ENCODE measurements around the gene MAN1B1. TPM values are rescaled to one million over a fixed set of nuclear protein-coding genes. Genes with fewer than 3 reads are reported as not detected.
"Not testable (repeated sequence)": the region's sequence is repeated elsewhere in the genome, so short reads cannot be mapped to it uniquely, and the experiment has no call there.

Gene MAN1B1
- polyA plus RNA-seq, 3 donors = 43.6 to 48.3 (median 47.0) TPM

DNA sequence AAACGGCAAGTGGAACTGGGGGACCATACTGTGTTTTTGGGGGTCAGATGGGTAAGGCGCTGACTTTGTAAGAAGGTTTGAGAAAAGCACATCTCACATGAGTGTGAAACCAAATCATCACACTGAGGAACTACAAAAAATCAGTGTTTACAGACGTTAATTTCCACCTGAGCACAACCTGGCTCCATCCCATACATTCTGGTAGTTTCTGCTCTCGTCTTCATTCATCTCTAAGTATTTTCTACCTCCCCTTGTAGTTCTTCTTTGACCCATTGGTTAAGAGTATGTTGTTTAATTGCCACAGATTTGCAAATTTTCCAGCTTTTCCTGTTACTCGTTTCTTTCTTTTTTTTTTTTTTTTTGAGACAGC lies 36.7 kb downstream of the MAN1B1 start:
- no peak for DNase-seq (ENCODE audit: low read depth in 3 of 3, low spot score in 2 of 3)

DNA sequence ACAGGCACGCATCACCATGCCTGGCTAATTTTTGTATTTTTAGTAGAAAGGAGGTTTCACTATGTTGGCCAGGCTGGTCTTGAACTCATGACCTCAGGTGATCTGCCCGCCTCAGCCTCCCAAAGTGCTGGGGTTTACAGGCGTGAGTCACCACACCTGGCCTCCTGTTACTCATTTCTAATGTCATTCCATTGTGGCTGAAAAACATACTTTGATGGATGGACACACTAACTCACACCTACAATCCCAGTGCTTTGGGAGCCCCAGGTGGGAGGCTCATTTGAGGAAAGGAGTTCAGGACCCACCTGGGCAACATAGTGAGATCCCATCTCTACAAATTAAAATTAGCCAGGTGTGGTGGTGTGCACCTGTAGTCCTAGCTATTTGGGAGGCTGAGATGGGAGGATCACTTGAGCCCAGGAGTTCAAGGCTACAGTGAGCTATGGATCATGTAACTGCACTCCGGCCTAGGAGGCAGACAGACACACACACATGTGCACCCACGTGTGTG lies 37.2 kb downstream of the MAN1B1 start:
- DNase-seq (ENCODE audit: low read depth in 3 of 3, low spot score in 2 of 3) = not testable (repeated sequence)

DNA sequence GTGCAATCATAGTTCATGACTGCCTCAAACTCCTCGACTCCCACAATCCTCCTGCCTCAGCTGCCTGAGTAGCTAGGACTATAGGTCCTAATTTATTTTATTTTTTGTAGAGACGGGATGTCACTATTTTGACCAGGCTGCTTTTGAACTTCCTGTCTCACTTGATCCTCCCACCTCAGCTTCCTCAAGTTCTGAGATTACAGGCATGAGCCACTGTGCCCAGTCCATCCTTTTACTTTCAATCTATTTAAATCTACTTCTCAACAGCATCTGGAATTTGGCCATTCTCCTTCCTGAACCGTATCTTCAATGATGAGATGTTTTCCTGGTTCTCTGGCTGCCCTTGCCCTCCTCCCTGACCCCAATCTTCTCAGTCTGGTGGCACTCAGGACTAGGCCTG lies 40.0 kb downstream of the MAN1B1 start:
- no peak for DNase-seq (ENCODE audit: low read depth in 3 of 3, low spot score in 2 of 3)

DNA sequence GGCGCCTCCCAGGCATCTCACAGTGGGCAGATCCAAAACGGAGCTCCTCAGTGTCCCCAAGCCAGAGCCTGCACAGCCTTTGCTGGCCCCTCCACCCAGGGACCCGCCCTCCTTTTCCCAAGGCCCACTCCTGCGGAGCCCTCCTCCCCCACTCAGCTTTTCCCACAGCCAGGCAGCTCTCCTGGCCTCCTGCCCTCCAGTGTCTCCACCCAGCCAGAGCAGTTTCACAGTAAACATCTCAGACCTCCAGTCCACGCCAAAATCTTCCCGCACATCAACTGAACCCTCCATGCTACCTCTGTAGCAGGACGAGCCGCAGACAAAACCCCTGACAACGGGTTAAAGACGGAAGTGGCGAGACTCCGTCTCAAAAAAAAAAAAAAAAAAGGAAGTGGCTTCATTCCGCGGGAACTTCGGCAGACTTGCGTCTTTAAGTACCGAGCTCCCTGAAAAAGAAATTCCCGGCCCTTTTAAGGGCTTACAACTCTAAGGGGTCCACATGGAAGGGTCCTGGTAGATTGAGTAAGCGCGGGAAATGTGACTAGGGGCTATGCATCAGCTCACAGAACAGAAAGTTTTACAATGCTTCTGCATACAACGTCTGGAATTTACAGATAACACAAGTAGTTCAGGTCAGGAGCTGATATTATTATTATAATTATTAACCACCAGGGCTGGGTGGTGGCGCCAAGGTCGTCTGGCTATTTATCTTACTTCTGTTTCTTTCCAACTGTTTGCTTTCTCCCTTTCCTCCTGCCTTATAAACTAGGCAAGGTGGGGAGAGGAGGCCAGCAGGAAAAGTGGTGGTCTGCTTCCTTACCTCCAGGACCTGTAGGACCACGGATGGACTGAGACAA lies 40.7 kb downstream of the MAN1B1 start:
- DNase-seq (ENCODE audit: low read depth in 3 of 3, low spot score in 2 of 3) = no peak

DNA sequence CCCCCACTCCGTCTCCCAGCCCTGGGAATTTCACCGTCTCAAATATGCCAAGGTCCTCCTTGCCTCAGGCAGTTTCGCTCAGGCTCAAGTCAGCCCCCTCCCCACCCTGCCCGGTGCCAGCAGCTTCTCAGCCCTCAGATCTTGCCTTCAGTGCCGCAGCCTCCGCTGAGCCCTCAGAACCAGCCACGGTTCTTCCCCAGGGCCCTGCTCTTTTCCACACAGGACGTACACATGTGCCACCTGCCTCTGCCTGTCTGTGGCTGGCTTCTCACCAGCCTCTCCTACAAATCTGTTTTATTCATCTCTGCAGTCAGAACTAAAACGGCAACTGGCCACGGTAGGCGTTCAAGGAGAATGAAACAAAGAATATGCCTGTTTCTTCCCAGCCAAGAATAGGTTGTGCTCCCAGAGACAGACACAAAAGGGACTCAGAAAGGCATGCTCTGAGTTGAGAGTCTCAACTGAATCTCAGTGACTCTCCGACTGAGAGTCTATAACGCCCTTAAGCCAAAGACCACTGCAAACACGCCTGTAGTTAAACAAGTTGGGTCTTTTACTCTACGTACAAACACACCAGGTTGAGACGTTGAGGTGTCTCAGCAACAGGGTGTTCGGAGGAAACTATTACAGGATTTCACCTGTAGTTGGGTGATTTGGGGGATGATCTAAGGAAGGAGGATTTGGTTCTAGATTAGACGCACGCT lies 41.5 kb downstream of the MAN1B1 start:
- no peak for DNase-seq (ENCODE audit: low read depth in 3 of 3, low spot score in 2 of 3)

DNA sequence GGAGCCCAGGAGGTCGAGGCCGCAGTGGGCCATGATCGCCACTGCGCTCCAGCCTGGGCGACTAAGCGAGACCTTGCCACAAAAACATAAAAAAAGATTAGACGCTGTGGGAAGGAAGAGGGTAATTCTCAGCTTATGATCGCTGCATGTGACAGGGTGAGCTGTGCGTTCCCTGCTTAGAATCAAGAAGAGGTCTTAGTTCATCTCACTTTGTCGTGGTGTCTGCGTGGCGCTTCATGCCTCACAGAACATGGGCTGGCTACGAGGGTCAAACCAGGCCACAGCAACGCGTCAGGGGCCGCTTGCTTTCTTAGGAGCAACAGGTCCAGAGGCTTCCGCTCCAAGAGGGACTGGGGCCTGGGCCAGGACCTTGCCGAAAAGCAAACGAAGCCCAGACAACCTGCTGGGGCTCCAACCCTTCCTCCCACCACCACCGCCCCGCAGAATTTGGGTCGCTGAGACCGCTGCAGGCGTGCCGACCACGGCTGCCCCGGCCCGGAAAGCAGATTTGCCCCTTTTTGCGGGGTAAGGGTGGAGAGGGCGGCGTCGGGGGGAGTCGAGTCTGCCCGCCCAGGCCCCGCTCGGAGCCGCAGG lies 42.2 kb downstream of the MAN1B1 start:
- DNase-seq (ENCODE audit: low read depth in 3 of 3, low spot score in 2 of 3) = no peak

DNA sequence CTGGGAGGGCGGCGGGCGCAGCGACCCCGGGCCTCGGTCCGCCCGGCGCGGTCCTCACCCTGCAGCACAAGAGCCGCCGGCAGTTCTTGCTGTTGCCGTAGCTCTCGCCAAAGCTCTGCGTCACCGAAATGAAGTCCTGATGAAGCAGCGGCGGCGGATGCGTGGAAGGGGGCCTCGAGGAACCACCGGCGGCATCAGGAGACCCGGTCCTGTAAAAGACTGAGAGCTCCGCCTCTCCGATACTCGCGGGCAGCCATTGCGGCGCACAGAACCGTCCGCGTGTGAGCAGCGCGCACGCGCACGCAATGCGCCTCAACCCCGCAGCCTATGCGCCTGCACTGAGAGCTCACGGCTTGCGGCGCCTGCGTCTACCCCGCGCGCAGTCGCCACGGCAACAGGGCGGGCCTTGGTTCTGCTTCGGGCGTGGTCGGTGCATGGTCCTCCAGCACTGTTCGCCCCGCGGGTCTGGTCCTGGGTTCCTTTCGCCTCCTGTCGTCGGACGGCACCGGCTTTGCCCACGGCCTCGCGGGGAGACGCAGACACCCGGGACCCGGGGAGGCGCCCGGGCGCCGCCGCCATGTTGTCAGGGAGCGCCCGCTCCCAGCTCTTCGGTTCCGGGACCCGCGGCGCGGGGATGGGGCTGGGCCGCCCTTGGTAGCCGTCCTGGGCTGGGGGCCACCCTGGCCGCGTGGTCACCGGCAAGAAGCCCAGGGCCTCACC lies 42.8 kb downstream of the MAN1B1 start:
- peak; percentile 62 to 78 (median 63) for DNase-seq (ENCODE audit: low read depth in 3 of 3, low spot score in 2 of 3)

DNA sequence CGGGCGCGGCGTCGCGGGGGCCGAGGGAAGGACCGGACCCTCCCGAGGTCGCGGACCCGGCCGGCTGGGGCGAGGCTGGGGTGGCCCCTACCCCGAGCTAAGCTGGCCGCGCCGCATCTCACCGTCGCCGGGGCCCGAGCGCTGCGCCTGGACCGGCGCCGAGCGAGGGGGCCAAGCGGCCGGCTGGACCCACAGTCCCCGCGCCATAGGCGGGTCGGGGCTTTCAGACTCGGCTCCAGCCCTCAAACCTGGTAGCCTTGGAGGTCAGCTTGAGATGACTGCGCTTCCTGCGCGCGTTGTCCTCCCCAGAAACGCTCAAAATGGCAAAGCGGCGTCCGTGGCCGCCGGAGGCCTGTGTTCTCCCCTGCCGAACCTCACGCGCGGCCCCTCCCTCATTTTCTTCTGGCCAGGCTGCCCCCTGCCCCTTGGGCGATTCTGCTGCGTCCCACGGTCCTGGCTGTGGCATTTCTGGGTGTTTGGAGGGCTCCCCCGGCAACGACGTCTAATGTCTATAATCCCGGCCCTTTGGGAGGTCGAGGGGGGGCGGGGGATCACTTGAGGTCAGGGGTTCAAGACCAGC lies 43.5 kb downstream of the MAN1B1 start:
- DNase-seq (ENCODE audit: low read depth in 3 of 3, low spot score in 2 of 3) = no peak

DNA sequence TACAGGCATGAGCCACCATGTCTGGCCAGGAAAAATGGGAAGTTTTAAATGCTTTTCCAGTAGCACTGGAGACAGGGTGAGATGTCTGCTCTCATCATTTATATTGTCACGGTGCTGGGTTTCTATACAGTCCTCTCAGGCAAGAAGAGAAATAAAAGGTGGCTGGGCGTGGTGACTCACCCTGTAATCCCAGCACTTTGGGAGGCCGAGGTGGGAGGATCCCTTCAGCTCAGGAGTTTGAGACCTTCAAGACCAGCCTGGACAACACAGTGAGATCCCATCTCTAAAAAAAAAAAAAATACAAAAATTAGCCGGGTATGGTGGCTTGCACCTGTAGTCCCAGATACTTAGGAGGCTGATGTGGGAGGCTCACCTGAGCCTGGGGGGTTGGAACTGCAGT lies 47.4 kb downstream of the MAN1B1 start:
- no peak for DNase-seq (ENCODE audit: low read depth in 3 of 3, low spot score in 2 of 3)

DNA sequence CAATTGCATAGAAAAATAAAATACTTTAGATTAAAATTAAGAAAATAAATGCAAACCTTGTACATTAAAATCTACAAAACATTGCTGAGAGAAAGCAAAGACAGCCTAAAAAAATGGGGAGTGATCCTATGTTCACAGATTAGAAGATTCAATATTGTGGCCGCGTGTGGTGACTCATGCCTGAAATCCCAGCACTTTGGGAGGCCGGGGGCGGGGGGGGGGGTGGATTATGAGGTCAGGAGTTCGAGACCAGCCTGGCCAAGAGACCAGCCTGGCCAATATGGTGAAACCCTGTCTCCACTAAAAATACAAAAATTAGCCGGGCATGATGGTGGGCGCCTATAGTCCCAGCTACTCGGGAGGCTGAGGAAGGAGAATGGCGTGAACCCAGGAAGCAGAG lies 48.4 kb downstream of the MAN1B1 start:
- DNase-seq (ENCODE audit: low read depth in 3 of 3, low spot score in 2 of 3) = not testable (repeated sequence)

DNA sequence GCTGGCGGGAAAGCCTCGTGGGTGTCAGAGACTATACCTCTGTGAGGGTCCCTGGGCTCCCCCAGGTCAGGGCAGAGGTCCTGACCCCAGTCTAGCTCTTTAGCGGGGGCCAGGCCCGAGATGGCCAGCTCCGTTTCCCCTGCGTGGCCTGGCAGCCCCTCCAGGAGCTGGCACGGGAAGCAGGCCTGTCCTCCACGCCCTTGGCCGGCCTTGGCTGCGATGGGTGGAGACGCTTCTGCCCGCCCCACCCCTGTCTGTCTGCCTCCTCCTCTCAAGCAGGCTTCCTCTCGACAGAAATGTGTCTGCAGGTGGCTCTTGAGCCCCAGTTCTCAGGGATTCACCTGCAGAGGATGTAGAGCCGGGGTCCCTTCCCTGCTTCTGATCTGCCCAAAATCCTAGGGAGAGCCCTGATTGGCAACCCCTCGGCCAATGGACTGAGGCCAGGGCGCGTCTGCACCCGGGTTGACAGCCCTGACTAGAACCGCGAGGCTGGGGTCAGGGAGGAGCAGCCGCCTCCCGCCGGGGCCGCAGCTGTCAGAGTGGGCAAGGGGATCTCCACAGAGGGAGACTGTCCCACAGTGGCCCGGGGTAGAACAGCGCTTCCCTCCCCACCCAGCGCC lies 49.6 kb downstream of the MAN1B1 start:
- no peak for DNase-seq (ENCODE audit: low read depth in 3 of 3, low spot score in 2 of 3)

DNA sequence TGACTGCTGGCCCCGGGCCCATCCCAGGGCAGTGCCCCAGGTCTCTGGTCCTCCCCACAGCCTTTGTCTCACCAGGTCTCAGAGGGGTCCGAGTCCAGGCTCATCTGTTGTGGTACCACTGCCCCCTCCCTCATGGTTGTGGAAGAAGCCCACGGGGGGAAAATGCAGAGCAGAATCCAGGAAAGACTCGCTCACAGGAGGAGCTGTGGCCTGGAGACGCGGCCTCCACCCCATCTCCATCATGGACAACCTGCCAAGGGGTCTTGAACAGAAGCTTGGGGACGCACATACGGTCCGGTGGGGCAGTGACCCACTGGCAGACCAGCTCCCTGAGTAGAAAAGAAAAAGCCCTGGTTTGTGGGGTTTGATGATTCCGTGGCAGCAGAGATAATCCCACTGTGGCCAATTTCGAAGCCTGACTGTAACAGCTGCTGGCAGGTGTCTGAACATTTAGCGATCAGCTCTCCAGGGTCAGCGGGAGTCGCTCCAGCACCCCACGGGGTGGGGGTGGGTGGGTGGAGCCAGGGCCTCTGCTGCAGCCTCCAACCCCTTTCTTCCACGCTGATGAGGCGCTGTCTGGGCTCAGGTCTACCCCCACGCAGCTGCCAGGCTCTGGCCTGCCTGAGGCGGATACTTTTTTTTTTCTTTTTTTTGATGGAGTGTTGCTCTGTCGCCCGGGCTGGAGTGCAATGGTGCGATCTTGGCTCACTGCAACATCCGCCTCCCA lies 50.3 kb downstream of the MAN1B1 start:
- no peak for DNase-seq (ENCODE audit: low read depth in 3 of 3, low spot score in 2 of 3)

DNA sequence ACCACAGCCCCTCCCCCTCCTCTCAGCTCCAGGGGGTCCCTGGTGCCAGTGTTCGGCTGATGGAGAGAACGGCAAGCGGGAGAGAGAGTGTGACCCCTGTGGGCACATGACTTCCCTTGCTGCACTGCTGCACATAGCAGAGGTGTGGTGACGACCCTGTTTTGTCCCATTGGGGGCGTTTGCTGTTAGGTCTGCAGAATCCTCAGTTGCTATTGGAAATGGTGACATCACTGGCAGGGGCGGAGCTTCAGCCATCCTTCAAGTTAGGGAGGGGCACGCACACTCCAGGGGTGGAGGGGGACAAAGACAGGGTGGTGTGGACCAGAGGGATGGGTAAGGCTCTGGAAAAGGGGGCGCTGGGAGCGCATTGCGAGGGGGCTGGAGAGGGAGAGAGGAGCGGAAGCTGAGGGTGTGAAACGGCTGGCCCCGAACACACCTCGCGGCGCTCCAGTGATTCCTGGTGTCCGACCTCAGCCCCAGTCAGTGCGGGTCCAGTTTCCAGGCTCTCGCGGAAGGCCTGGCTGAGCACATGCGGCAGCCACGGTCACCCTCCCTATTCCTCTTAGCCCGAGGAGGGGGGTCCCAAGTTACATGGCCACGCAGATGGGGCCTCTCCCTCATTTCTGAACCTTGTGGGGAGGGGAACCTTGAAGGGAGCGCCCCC lies 51.4 kb downstream of the MAN1B1 start:
- no peak for DNase-seq (ENCODE audit: low read depth in 3 of 3, low spot score in 2 of 3)

DNA sequence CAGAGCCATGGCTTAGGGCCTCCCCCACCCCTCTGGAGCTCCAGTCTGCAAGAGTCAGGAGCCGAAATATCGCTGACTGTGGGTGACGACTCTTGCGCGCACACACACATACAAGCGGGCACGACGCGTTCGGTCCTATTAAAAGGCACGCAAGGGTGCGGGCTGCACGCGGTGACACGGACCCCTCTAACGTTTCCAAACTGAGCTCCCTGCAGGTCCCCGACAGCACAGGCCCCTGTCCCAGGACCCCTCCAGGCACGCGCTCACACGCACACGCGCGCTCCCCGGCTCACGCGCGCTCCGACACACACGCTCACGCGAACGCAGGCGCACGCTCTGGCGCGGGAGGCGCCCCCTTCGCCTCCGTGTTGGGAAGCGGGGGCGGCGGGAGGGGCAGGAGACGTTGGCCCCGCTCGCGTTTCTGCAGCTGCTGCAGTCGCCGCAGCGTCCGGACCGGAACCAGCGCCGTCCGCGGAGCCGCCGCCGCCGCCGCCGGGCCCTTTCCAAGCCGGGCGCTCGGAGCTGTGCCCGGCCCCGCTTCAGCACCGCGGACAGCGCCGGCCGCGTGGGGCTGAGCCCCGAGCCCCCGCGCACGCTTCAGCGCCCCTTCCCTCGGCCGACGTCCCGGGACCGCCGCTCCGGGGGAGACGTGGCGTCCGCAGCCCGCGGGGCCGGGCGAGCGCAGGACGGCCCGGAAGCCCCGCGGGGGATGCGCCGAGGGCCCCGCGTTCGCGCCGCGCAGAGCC lies 52.1 kb downstream of the MAN1B1 start, which contains the start of gene GRIN1:
Gene GRIN1, plus strand, starts transcription at position 433 of the 746 bp plus-strand sequence. CDS start 333 bp downstream, outside the sequence.
- DNase-seq (ENCODE audit: low read depth in 3 of 3, low spot score in 2 of 3) = peak in 1 of 3 donors; percentile 52

DNA sequence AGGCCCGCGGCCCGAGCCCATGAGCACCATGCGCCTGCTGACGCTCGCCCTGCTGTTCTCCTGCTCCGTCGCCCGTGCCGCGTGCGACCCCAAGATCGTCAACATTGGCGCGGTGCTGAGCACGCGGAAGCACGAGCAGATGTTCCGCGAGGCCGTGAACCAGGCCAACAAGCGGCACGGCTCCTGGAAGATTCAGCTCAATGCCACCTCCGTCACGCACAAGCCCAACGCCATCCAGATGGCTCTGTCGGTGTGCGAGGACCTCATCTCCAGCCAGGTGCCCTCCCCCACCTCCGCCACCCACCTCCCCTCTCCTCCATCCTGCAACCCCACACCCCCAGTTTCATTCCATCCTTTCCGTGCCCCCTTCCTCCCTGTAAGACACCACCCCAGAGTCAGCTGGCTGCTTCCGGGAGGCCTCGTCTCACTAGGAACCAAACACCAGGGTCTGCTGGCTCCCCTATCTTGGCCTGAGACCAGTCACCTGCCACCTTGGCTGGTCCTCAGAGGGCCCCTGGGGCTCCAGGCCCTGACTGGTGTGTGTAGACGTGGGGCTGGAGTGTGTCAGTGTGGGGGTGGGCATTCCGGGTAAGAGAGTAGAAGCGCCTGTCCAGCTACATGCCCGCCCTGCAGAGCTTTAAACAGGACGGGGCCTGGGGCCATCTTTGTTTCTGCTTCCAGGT lies 52.8 kb downstream of the MAN1B1 start:
- DNase-seq (ENCODE audit: low read depth in 3 of 3, low spot score in 2 of 3) = no peak

DNA sequence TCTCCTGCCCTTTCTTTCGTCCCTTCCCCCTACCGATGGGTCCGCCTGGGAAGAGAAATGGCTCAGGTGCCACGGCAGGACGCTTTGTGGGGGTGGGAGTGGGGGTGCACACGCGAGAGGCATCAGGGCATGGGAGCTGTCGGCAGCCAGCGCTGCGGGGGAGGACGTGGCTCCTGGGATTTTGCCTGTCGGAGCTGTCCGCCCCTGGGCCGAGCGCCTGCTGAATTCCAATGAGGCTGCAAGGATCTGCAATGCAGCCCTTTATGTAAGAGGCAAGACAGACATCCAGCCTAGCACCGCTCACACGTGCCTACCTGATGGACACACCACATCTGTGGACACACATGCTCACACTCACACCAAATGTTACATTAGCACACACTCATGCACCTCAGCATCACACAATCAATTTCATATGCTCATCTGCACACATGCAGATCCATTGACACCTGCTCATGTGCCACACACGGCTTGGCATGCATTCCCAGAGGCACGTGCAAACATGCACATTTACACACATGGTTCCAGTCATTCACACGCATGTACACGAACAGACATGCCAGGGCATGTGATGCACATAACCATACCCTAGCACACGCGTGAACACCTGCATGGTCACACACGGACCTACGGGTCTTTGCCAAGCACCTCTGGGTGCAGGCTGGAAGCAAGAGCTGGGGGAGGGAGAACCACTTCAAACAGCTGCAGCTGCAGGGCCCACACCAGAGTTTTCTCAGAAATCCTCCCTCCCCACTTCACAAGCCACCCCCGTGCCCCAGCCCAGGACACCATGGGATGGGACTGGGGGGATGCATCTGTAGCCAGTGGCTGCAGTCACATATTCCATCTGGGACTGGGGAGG lies 53.6 kb downstream of the MAN1B1 start:
- DNase-seq (ENCODE audit: low read depth in 3 of 3, low spot score in 2 of 3) = no peak
